Thyroid gland (tissue), 4 donors: ENCODE measurements around the gene ESYT2. TPM values are rescaled to one million over a fixed set of nuclear protein-coding genes. Genes with fewer than 3 reads are reported as not detected.

Source experiments
- DNase-seq, 2 donors: peaks; one replicate each; pipeline ENCODE4 v3.0.0-alpha.2; 2019
- H3K27ac ChIP-seq, 3 donors: fragments of 200-600 bp; sonication (generic); 1 replicate in 2 of 3; 2 replicates in 1 of 3; pipeline ENCODE4 v1.5.1; 2016 to 2019; ENCODE audit warnings: mild to moderate bottlenecking in 1 of 3, moderate library complexity in 1 of 3
- H3K27me3 ChIP-seq: fragments of 200-600 bp; sonication (generic); one replicate; pipeline ENCODE4 v1.5.1; 2019
- H3K36me3 ChIP-seq, 2 donors: fragments of 200-600 bp; sonication (generic); one replicate each; pipeline ENCODE4 v1.5.1; 2016 to 2019
- H3K4me1 ChIP-seq, 2 donors: fragments of 200-600 bp; sonication (generic); one replicate each; pipeline ENCODE4 v1.5.1; 2017 to 2019
- H3K4me3 ChIP-seq, 3 donors: fragments of 200-600 bp; sonication (generic); replicated peaks in 1 of 3; 1 replicate in 2 of 3; 2 replicates in 1 of 3; pipeline ENCODE4 v1.5.1; 2016; ENCODE audit warnings: mild to moderate bottlenecking in 1 of 3
- H3K9me3 ChIP-seq: fragments of 200-600 bp; sonication (generic); one replicate; pipeline ENCODE4 v1.5.1; 2017
- POLR2A ChIP-seq, 2 donors: fragments of 450-650 bp; IDR thresholded peaks; one replicate each; pipeline ENCODE4 v1.6.1; 2017; ENCODE audit warnings: antibody characterized with exemption in 2 of 2, mild to moderate bottlenecking in 2 of 2, moderate library complexity in 1 of 2
- WGBS, 2 donors: methylation state at CpG; one replicate each; pipeline ENCODE4 v1.1.5; 2017; 5-methylcytosine and 5-hydroxymethylcytosine counted together
- intact Hi-C: fragments of 100-400 bp; cut with DNase I; formaldehyde crosslinking; loops from one replicate; pipeline ENCODE4 v1.15.1; 2023
- total RNA-seq, 4 donors: library from RNA; depleted of rRNA; stranded (reverse); fragments of >200 nt; gene quantifications; one replicate each; pipeline ENCODE4 v1.2.3, GENCODE V29; 2016
- TF ChIP-seq, protein P1 (sequence below), 6 experiments: fragments of 200-600 bp in 3 of 6; fragments of 450-650 bp in 3 of 6; sonication (generic) in 3 of 6; IDR thresholded peaks; one replicate each; pipeline ENCODE4 v1.5.1; 2016 to 2019; ENCODE audit warnings: antibody characterized with exemption in 6 of 6, mild to moderate bottlenecking in 2 of 6, inconsistent platforms in 1 of 6, moderate library complexity in 1 of 6

Gene ESYT2
- total RNA-seq, 4 donors from 2014 or later: 102 to 123 (median 116) TPM

DNA sequence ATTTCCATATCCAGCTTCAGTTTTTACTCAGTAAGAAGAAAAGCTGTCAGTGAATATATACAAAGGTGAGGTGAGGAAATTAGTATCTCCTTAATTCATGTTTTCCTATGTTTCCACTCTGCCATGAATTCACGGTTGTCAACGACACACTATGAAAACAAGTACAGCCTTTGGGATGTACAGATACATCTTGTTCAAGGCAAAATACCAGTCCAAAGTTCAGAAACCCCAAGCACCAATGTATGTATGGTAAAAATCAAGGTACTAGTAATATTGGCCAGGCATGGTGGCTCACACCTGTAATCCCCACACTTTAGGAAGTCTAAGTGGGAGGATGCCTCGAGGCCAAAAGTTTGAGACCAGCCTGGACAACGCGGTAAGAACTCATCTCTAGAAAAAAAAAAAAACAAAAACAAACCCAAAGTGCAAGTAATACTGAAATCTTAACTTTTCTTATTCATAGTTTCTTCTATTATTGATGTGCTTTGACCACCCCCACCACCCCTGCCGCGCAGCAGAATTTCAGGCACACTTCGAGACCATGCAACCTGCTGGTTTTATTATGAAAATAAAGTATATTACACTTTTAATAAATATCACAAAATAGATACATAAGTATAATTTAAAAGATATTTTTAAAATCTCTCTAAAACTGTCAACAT is 3.5 kb downstream of the ESYT2 start:
- DNase-seq: no peak
- no peak overlapping the region for H3K27ac ChIP-seq
- H3K9me3 ChIP-seq: no peaks in the 10 kb centered on the region
- H3K4me3 ChIP-seq: no peak overlapping the region
- no peaks in the 10 kb centered on the region for H3K27me3 ChIP-seq
- no peak for TF ChIP-seq POLR2A (IDR thresholded peaks at IDR 0.05)
- TF ChIP-seq, protein P1, sequence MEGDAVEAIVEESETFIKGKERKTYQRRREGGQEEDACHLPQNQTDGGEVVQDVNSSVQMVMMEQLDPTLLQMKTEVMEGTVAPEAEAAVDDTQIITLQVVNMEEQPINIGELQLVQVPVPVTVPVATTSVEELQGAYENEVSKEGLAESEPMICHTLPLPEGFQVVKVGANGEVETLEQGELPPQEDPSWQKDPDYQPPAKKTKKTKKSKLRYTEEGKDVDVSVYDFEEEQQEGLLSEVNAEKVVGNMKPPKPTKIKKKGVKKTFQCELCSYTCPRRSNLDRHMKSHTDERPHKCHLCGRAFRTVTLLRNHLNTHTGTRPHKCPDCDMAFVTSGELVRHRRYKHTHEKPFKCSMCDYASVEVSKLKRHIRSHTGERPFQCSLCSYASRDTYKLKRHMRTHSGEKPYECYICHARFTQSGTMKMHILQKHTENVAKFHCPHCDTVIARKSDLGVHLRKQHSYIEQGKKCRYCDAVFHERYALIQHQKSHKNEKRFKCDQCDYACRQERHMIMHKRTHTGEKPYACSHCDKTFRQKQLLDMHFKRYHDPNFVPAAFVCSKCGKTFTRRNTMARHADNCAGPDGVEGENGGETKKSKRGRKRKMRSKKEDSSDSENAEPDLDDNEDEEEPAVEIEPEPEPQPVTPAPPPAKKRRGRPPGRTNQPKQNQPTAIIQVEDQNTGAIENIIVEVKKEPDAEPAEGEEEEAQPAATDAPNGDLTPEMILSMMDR (IDR thresholded peaks at IDR 0.05): no peak
- intact Hi-C loops: no loop called here
- H3K4me1 ChIP-seq: peaks cover 14 to 27% of the 10 kb centered on the region in 2 donors
- no peaks in the 10 kb centered on the region for H3K36me3 ChIP-seq
- WGBS, 2 donors: 93 to 94% methylated on average over 8 of the region's 8 CpGs

DNA sequence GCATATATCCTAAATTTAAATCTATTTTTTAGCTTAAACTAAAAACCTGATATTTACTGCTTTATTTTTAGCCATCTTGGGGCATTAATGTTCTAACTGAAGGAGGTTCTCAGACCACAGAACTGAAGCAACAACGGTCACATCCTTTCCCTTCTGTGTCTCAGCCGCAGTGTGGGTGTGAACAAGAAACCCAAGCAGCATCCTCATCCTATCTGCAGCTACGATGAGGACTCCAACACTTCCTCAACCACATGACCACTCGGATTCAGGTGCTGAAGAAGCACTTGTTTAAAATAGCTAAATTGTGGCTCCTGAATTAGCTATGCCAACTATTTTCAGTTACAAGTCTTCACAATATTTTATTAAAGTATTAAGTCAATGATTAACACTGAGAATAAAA is 5.3 kb downstream of the ESYT2 start:
- Histone ChIP-seq H3K9me3 (no peaks in the 10 kb centered on the region), H3K27ac (no peak overlapping the region), H3K27me3 (no peaks in the 10 kb centered on the region), H3K4me3 (no peak overlapping the region), H3K4me1 (peaks cover 15 to 37% of the 10 kb centered on the region in 2 donors), H3K36me3 (no peaks in the 10 kb centered on the region)
- TF ChIP-seq, protein P1 (IDR thresholded peaks at IDR 0.05): no peak
- TF ChIP-seq POLR2A (IDR thresholded peaks at IDR 0.05): no peak
- intact Hi-C loops: no loop called here
- no peak for DNase-seq
- 54 to 55% methylated on average over 4 of the region's 4 CpGs for WGBS, 2 donors

DNA sequence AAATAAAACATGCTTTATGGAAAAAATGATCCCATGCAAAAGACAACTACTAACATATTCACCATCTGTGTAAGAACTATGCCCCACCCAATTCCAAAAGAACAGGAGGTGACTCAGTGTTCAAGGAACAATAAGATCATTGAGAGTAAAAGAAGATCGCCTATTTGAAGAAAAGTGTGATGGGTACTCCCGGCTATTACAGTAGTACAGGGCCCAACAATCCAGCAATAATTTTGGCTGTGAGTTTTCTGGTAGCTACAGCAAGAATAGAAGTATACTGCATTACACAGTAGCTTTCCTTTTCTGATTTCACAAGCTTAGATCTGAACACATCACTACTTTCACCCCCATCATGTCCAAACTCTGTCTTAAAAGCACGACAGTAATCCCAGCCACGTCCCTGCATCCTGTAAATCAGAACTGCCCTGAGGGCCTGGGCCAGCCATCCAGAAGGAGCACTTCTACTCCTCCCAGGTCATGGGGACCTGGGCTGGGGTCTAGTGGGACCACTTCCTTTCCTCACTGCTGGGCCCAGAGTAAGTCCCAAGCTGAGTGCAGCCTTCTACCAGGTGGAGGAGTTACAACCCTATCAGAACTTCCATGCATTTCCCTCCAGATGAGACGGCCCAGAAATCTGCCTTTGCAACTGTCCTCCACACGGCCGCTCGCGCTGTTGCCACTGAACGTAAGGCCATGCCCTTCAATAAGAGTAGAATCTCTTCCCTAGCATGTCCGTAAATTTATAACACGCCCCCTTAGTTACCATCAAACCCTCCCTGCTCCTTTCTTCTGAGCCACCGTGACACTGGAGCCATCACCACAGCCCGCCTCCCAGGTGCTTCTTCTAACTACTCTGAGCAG is 7.9 kb downstream of the ESYT2 start:
- Histone ChIP-seq H3K27ac (peak overlapping the region in 2 of 3 donors; percentile 12 to 56), H3K4me1 (peaks cover 28 to 55% of the 10 kb centered on the region in 2 donors), H3K9me3 (no peaks in the 10 kb centered on the region), H3K4me3 (no peak overlapping the region), H3K27me3 (no peaks in the 10 kb centered on the region), H3K36me3 (no peaks in the 10 kb centered on the region)
- DNase-seq: no peak
- TF ChIP-seq, protein P1 (IDR thresholded peaks at IDR 0.05): no peak
- no peak for TF ChIP-seq POLR2A (IDR thresholded peaks at IDR 0.05)
- 86 to 89% methylated on average over 14 of the region's 14 CpGs for WGBS, 2 donors
- intact Hi-C loops: no loop called here

DNA sequence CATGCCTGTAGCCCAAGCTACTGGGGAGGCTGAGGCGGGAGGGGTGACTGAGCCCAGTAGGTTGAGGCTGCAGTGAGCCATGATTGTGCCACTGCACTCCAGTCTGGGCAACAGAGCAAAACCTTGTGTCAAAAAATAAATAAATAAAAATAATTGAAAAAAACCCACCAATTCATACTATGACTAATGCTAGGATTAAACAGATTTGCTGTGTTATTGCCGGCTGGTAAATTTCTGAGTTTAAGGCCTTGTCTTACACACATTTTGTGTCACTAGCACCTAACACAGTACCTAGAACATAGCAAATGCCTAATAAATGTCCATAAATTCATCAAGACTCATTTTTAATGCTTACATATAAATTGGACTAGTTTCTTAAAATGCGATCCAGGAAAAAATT is 8.7 kb downstream of the ESYT2 start:
- intact Hi-C loops: no loop called here
- WGBS, 2 donors: 89 to 91% methylated on average over 3 of the region's 3 CpGs
- TF ChIP-seq, protein P1 (IDR thresholded peaks at IDR 0.05): no peak
- TF ChIP-seq POLR2A (IDR thresholded peaks at IDR 0.05): no peak
- H3K9me3 ChIP-seq: no peaks in the 10 kb centered on the region
- H3K27ac ChIP-seq: peak overlapping the region in 2 of 3 donors; percentile 6 to 47
- H3K4me1 ChIP-seq: peaks cover 33 to 63% of the 10 kb centered on the region in 2 donors
- no peak overlapping the region for H3K4me3 ChIP-seq
- DNase-seq: no peak
- H3K36me3 ChIP-seq: no peaks in the 10 kb centered on the region
- H3K27me3 ChIP-seq: no peaks in the 10 kb centered on the region
